ENCODE results near the gene RTKN.

Gene RTKN

GRCh38 chr2:74407682-74408081 lies 34.1 kb downstream of the RTKN start:
- no peaks in the 10 kb centered on the region for H3K36me3 ChIP-seq (ENCODE audit: control insufficient read depth, insufficient read depth, low read length, severe bottlenecking)
- no peaks in the 10 kb centered on the region for H3K9me3 ChIP-seq (ENCODE audit: control insufficient read depth, low read length)
- H3K9ac ChIP-seq (ENCODE audit: low read length) = no peak overlapping the region
- no peak for DNase-seq (ENCODE audit: low read depth)
- no peaks in the 10 kb centered on the region for H3K4me1 ChIP-seq (ENCODE audit: control insufficient read depth, insufficient read depth, low read length)
- no peak overlapping the region for H3K4me3 ChIP-seq (ENCODE audit: low read length)
- no peaks in the 10 kb centered on the region for H3K27me3 ChIP-seq (replicated peaks; ENCODE audit: control insufficient read depth, insufficient read depth, low read length)

- Histone ChIP-seq H3K9me3 (ENCODE audit: control insufficient read depth, low read length) (no peaks in the 10 kb centered on the region), H3K9ac (ENCODE audit: low read length) (no peak overlapping the region), H3K4me3 (ENCODE audit: low read length) (no peak overlapping the region), H3K27me3 (replicated peaks; ENCODE audit: control insufficient read depth, insufficient read depth, low read length) (no peaks in the 10 kb centered on the region), H3K4me1 (ENCODE audit: control insufficient read depth, insufficient read depth, low read length) (no peaks in the 10 kb centered on the region), H3K36me3 (ENCODE audit: control insufficient read depth, insufficient read depth, low read length, severe bottlenecking) (no peaks in the 10 kb centered on the region)
- DNase-seq (ENCODE audit: low read depth) = no peak
These were observed 35.7 kb downstream of the RTKN start for GRCh38 chr2:74406035-74406434.

GRCh38 chr2:74401891-74402290 lies 39.8 kb downstream of the RTKN start:
- Histone ChIP-seq H3K4me1 (ENCODE audit: control insufficient read depth, insufficient read depth, low read length) (peaks cover 6% of the 10 kb centered on the region), H3K9me3 (ENCODE audit: control insufficient read depth, low read length) (no peaks in the 10 kb centered on the region), H3K9ac (ENCODE audit: low read length) (no peak overlapping the region), H3K4me3 (ENCODE audit: low read length) (no peak overlapping the region), H3K27me3 (replicated peaks; ENCODE audit: control insufficient read depth, insufficient read depth, low read length) (no peaks in the 10 kb centered on the region), H3K36me3 (ENCODE audit: control insufficient read depth, insufficient read depth, low read length, severe bottlenecking) (no peaks in the 10 kb centered on the region)
- DNase-seq (ENCODE audit: low read depth) = no peak

GRCh38 chr2:74399785-74400184 lies 42.0 kb downstream of the RTKN start:
- DNase-seq (ENCODE audit: low read depth) = peak; percentile 55
- Histone ChIP-seq H3K36me3 (ENCODE audit: control insufficient read depth, insufficient read depth, low read length, severe bottlenecking) (no peaks in the 10 kb centered on the region), H3K4me1 (ENCODE audit: control insufficient read depth, insufficient read depth, low read length) (peaks cover 6% of the 10 kb centered on the region), H3K4me3 (ENCODE audit: low read length) (no peak overlapping the region), H3K9me3 (ENCODE audit: control insufficient read depth, low read length) (no peaks in the 10 kb centered on the region), H3K27me3 (replicated peaks; ENCODE audit: control insufficient read depth, insufficient read depth, low read length) (no peaks in the 10 kb centered on the region), H3K9ac (ENCODE audit: low read length) (no peak overlapping the region)

- no peak for DNase-seq (ENCODE audit: low read depth)
- no peaks in the 10 kb centered on the region for H3K27me3 ChIP-seq (replicated peaks; ENCODE audit: control insufficient read depth, insufficient read depth, low read length)
- H3K36me3 ChIP-seq (ENCODE audit: control insufficient read depth, insufficient read depth, low read length, severe bottlenecking) = no peaks in the 10 kb centered on the region
- H3K9ac ChIP-seq (ENCODE audit: low read length) = no peak overlapping the region
- no peak overlapping the region for H3K4me3 ChIP-seq (ENCODE audit: low read length)
- peaks cover 10% of the 10 kb centered on the region for H3K4me1 ChIP-seq (ENCODE audit: control insufficient read depth, insufficient read depth, low read length)
- no peaks in the 10 kb centered on the region for H3K9me3 ChIP-seq (ENCODE audit: control insufficient read depth, low read length)
These were observed 45.6 kb downstream of the RTKN start for GRCh38 chr2:74396149-74396548.

GRCh38 chr2:74393525-74393924 lies 48.2 kb downstream of the RTKN start:
- Histone ChIP-seq H3K36me3 (ENCODE audit: control insufficient read depth, insufficient read depth, low read length, severe bottlenecking) (no peaks in the 10 kb centered on the region), H3K9ac (ENCODE audit: low read length) (peak overlapping the region; percentile 25), H3K4me1 (ENCODE audit: control insufficient read depth, insufficient read depth, low read length) (peaks cover 29% of the 10 kb centered on the region), H3K9me3 (ENCODE audit: control insufficient read depth, low read length) (no peaks in the 10 kb centered on the region), H3K27me3 (replicated peaks; ENCODE audit: control insufficient read depth, insufficient read depth, low read length) (no peaks in the 10 kb centered on the region), H3K4me3 (ENCODE audit: low read length) (no peak overlapping the region)
- no peak for DNase-seq (ENCODE audit: low read depth)

GRCh38 chr2:74392449-74392743 lies 49.3 kb downstream of the RTKN start:
- H3K9ac ChIP-seq (ENCODE audit: low read length) = peak overlapping the region; percentile 90
- peaks cover 39% of the 10 kb centered on the region for H3K4me1 ChIP-seq (ENCODE audit: control insufficient read depth, insufficient read depth, low read length)
- no peaks in the 10 kb centered on the region for H3K36me3 ChIP-seq (ENCODE audit: control insufficient read depth, insufficient read depth, low read length, severe bottlenecking)
- no peaks in the 10 kb centered on the region for H3K9me3 ChIP-seq (ENCODE audit: control insufficient read depth, low read length)
- no peak for DNase-seq (ENCODE audit: low read depth)
- H3K4me3 ChIP-seq (ENCODE audit: low read length) = peak overlapping the region; percentile 94
- no peaks in the 10 kb centered on the region for H3K27me3 ChIP-seq (replicated peaks; ENCODE audit: control insufficient read depth, insufficient read depth, low read length)

GRCh38 chr2:74391580-74392448 lies 49.9 kb downstream of the RTKN start:
- no peaks in the 10 kb centered on the region for H3K36me3 ChIP-seq (ENCODE audit: control insufficient read depth, insufficient read depth, low read length, severe bottlenecking)
- peaks cover 45% of the 10 kb centered on the region for H3K4me1 ChIP-seq (ENCODE audit: control insufficient read depth, insufficient read depth, low read length)
- no peaks in the 10 kb centered on the region for H3K27me3 ChIP-seq (replicated peaks; ENCODE audit: control insufficient read depth, insufficient read depth, low read length)
- H3K4me3 ChIP-seq (ENCODE audit: low read length) = peak overlapping the region; percentile 94
- peak; percentile 96 for DNase-seq (ENCODE audit: low read depth)
- H3K9ac ChIP-seq (ENCODE audit: low read length) = peak overlapping the region; percentile 90
- no peaks in the 10 kb centered on the region for H3K9me3 ChIP-seq (ENCODE audit: control insufficient read depth, low read length)

- no peaks in the 10 kb centered on the region for H3K9me3 ChIP-seq (ENCODE audit: control insufficient read depth, low read length)
- no peaks in the 10 kb centered on the region for H3K36me3 ChIP-seq (ENCODE audit: control insufficient read depth, insufficient read depth, low read length, severe bottlenecking)
- H3K4me3 ChIP-seq (ENCODE audit: low read length) = peak overlapping the region; percentile 94
- H3K27me3 ChIP-seq (replicated peaks; ENCODE audit: control insufficient read depth, insufficient read depth, low read length) = no peaks in the 10 kb centered on the region
- H3K9ac ChIP-seq (ENCODE audit: low read length) = peak overlapping the region; percentile 90
- H3K4me1 ChIP-seq (ENCODE audit: control insufficient read depth, insufficient read depth, low read length) = peaks cover 47% of the 10 kb centered on the region
- DNase-seq (ENCODE audit: low read depth) = peak; percentile 53
These were observed 50.5 kb downstream of the RTKN start for GRCh38 chr2:74391209-74391579.

GRCh38 chr2:74390606-74391005 lies 51.1 kb downstream of the RTKN start:
- DNase-seq (ENCODE audit: low read depth) = peak; percentile 30
- H3K9me3 ChIP-seq (ENCODE audit: control insufficient read depth, low read length) = no peaks in the 10 kb centered on the region
- H3K4me3 ChIP-seq (ENCODE audit: low read length) = peak overlapping the region; percentile 94
- H3K27me3 ChIP-seq (replicated peaks; ENCODE audit: control insufficient read depth, insufficient read depth, low read length) = no peaks in the 10 kb centered on the region
- H3K36me3 ChIP-seq (ENCODE audit: control insufficient read depth, insufficient read depth, low read length, severe bottlenecking) = no peaks in the 10 kb centered on the region
- peak overlapping the region; percentile 90 for H3K9ac ChIP-seq (ENCODE audit: low read length)
- peaks cover 47% of the 10 kb centered on the region for H3K4me1 ChIP-seq (ENCODE audit: control insufficient read depth, insufficient read depth, low read length)

GRCh38 chr2:74387346-74387745 lies 54.4 kb downstream of the RTKN start:
- peaks cover 71% of the 10 kb centered on the region for H3K4me1 ChIP-seq (ENCODE audit: control insufficient read depth, insufficient read depth, low read length)
- H3K27me3 ChIP-seq (replicated peaks; ENCODE audit: control insufficient read depth, insufficient read depth, low read length) = no peaks in the 10 kb centered on the region
- peak overlapping the region; percentile 42 for H3K9ac ChIP-seq (ENCODE audit: low read length)
- no peaks in the 10 kb centered on the region for H3K9me3 ChIP-seq (ENCODE audit: control insufficient read depth, low read length)
- DNase-seq (ENCODE audit: low read depth) = peak; percentile 43
- no peaks in the 10 kb centered on the region for H3K36me3 ChIP-seq (ENCODE audit: control insufficient read depth, insufficient read depth, low read length, severe bottlenecking)
- H3K4me3 ChIP-seq (ENCODE audit: low read length) = peak overlapping the region; percentile 33

- Histone ChIP-seq H3K36me3 (ENCODE audit: control insufficient read depth, insufficient read depth, low read length, severe bottlenecking) (no peaks in the 10 kb centered on the region), H3K9ac (ENCODE audit: low read length) (no peak overlapping the region), H3K4me3 (ENCODE audit: low read length) (peak overlapping the region; percentile 7), H3K27me3 (replicated peaks; ENCODE audit: control insufficient read depth, insufficient read depth, low read length) (no peaks in the 10 kb centered on the region), H3K4me1 (ENCODE audit: control insufficient read depth, insufficient read depth, low read length) (peaks cover 73% of the 10 kb centered on the region), H3K9me3 (ENCODE audit: control insufficient read depth, low read length) (no peaks in the 10 kb centered on the region)
- DNase-seq (ENCODE audit: low read depth) = no peak
These were observed 56.3 kb downstream of the RTKN start for GRCh38 chr2:74385396-74385795.

All from adipocyte (in vitro differentiated cells).